GM23248 (cell line): ENCODE results near the gene PHOSPHO2. TPM values are rescaled to one million over a fixed set of nuclear protein-coding genes. Genes with fewer than 3 reads are reported as not detected.
"Not testable (repeated sequence)": the region's sequence is repeated elsewhere in the genome, so short reads cannot be mapped to it uniquely, and the experiment has no call there.

Experiments
- DNase-seq: peaks from one replicate; pipeline ENCODE4 v3.0.0-alpha.2; 2015
- H2AFZ ChIP-seq: fragments of 200-600 bp; sonication (generic); 2 replicates; pipeline ENCODE4 v1.6.1; 2016; ENCODE audit warnings: antibody characterized with exemption
- H3F3A ChIP-seq: fragments of 200-600 bp; sonication (generic); 2 replicates; pipeline ENCODE4 v1.6.1; 2016; ENCODE audit warnings: mild to moderate bottlenecking, antibody characterized with exemption, mixed run types; ENCODE audit not compliant: insufficient read depth
- H3K27ac ChIP-seq: fragments of 200-600 bp; sonication (generic); 2 replicates; pipeline ENCODE4 v1.5.1; 2016; ENCODE audit warnings: mild to moderate bottlenecking
- H3K27me3 ChIP-seq: fragments of 200-600 bp; sonication (generic); replicated peaks from 2 replicates; pipeline ENCODE4 v1.6.1; 2016; ENCODE audit warnings: mild to moderate bottlenecking; ENCODE audit not compliant: insufficient read depth
- H3K36me3 ChIP-seq: fragments of 200-600 bp; sonication (generic); 2 replicates; pipeline ENCODE4 v1.6.1; 2016; ENCODE audit warnings: low read depth, mild to moderate bottlenecking
- H3K4me1 ChIP-seq: fragments of 200-600 bp; sonication (generic); 2 replicates; pipeline ENCODE4 v1.6.1; 2016; ENCODE audit warnings: mild to moderate bottlenecking; ENCODE audit not compliant: insufficient read depth
- H3K4me2 ChIP-seq: fragments of 200-600 bp; sonication (generic); one replicate; pipeline ENCODE4 v1.6.1; 2016; ENCODE audit warnings: mild to moderate bottlenecking; ENCODE audit not compliant: unreplicated experiment
- H3K4me3 ChIP-seq: fragments of 200-600 bp; sonication (generic); 2 replicates; pipeline ENCODE4 v1.5.1; 2016; ENCODE audit warnings: mild to moderate bottlenecking
- H3K79me2 ChIP-seq: fragments of 200-600 bp; sonication (generic); 2 replicates; pipeline ENCODE4 v1.6.1; 2016; ENCODE audit warnings: mild to moderate bottlenecking; ENCODE audit not compliant: insufficient read depth
- H3K9ac ChIP-seq: fragments of 200-600 bp; sonication (generic); 2 replicates; pipeline ENCODE4 v1.6.1; 2016; ENCODE audit warnings: mild to moderate bottlenecking
- H3K9me2 ChIP-seq: fragments of 200-600 bp; sonication (generic); 2 replicates; pipeline ENCODE4 v1.6.1; 2016; ENCODE audit warnings: mixed run types, mild to moderate bottlenecking, moderate library complexity; ENCODE audit not compliant: insufficient read depth
- H3K9me3 ChIP-seq: fragments of 200-600 bp; sonication (generic); one replicate; pipeline ENCODE4 v1.6.1; 2017; ENCODE audit warnings: low read depth
- H4K20me1 ChIP-seq: fragments of 200-600 bp; sonication (generic); 2 replicates; pipeline ENCODE4 v1.6.0; 2016; ENCODE audit not compliant: insufficient read depth
- EZH2 ChIP-seq: fragments of 200-600 bp; sonication (generic); IDR thresholded peaks from 2 replicates; pipeline ENCODE4 v1.6.1; 2018; ENCODE audit warnings: antibody characterized with exemption, mild to moderate bottlenecking; ENCODE audit not compliant: insufficient read depth, poor library complexity, severe bottlenecking
- EZH2phosphoT487 ChIP-seq: fragments of 200-600 bp; sonication (generic); IDR thresholded peaks from 2 replicates; pipeline ENCODE4 v1.6.1; 2018; ENCODE audit warnings: antibody characterized with exemption, moderate library complexity, mild to moderate bottlenecking, low read depth; ENCODE audit not compliant: insufficient read depth
- WGBS, 2 experiments: methylation state at CpG; one replicate each; pipeline ENCODE4 v1.1.6; 2015 to 2017; ENCODE audit warnings: low lambda C conversion rate in 2 of 2, low coverage in 1 of 2; ENCODE audit errors: missing lambda C conversion rate in 2 of 2; 5-methylcytosine and 5-hydroxymethylcytosine counted together
- in situ Hi-C: fragments of 300-500 bp; cut with MboI; formaldehyde crosslinking; loops from 2 replicates; pipeline ENCODE4 v1.15.0; 2020
- polyA plus RNA-seq: library from polyadenylated mRNA; unstranded; fragments of >200 nt; fragmentation: Nextera tagmentation; extraction: Ambion mirVana; gene quantifications from 2 replicates; pipeline ENCODE4 v1.2.1, GENCODE V29; 2016
- total RNA-seq: library from RNA; depleted of rRNA; stranded (reverse); fragments of >200 nt; shearing (Covaris generic); gene quantifications from 2 replicates; pipeline ENCODE4 v1.2.3, GENCODE V29; 2014

Gene PHOSPHO2
- total and polyA plus RNA-seq, 2 experiments from 2014 or later = 0.86 to 3.6 TPM

GRCh38 chr2:169692718-169693117, 1.6 kb upstream of the PHOSPHO2 start:
- peaks cover 12% of the 10 kb centered on the region; the same call in 1 of the 2 replicates for H3K4me1 ChIP-seq
- TF ChIP-seq EZH2 (no peak), EZH2phosphoT487 (no peak)
- H3K27me3 ChIP-seq = no peaks in the 10 kb centered on the region
- H3K9me2 ChIP-seq = no peaks in the 10 kb centered on the region
- H3K9ac ChIP-seq = no peak overlapping the region
- in situ Hi-C loops = no loop called here
- no peak for DNase-seq
- no peak overlapping the region for H2AFZ ChIP-seq
- H3K9me3 ChIP-seq = no peaks in the 10 kb centered on the region
- no peaks in the 10 kb centered on the region for H3F3A ChIP-seq
- H3K4me3 ChIP-seq = no peak overlapping the region
- no peak overlapping the region for H3K4me2 ChIP-seq
- H3K79me2 ChIP-seq = no peaks in the 10 kb centered on the region
- H3K27ac ChIP-seq = no peak overlapping the region
- H3K36me3 ChIP-seq = no peaks in the 10 kb centered on the region
- H4K20me1 ChIP-seq = no peaks in the 10 kb centered on the region
- WGBS, 2 experiments = 3% methylated on average over 3 of the region's 3 CpGs

DNA sequence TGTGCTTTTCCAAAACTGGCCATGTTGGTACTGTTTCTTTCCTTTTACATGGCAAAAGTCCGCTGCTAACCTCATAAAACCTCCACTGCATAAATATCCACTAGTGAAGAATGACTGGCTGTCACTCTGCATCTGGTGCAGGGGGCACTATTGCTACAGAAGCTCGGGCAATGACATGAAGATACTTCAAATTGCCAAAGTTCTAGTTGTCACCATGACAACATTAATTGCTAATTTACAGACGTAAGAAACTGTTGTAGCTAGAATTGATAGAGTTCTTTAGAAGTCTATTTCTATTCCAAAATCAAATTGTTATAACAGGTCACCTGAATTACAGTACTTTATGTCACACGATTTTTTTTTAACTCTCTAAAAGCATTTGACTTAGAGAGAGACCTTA, 909 bp upstream of the PHOSPHO2 start:
- H2AFZ ChIP-seq = peak overlapping the region; percentile 94
- H3F3A ChIP-seq = no peaks in the 10 kb centered on the region
- peaks cover 12% of the 10 kb centered on the region; the same call in 1 of the 2 replicates for H3K4me1 ChIP-seq
- peak overlapping the region; percentile 98 for H3K9ac ChIP-seq
- in situ Hi-C loops = no loop called here
- no peaks in the 10 kb centered on the region for H3K9me3 ChIP-seq
- H4K20me1 ChIP-seq = no peaks in the 10 kb centered on the region
- WGBS, 2 experiments = 9 to 12% methylated on average over 4 of the region's 4 CpGs
- H3K9me2 ChIP-seq = no peaks in the 10 kb centered on the region
- H3K36me3 ChIP-seq = no peaks in the 10 kb centered on the region
- DNase-seq = peak; percentile 32
- peak overlapping the region; percentile 81 for H3K4me2 ChIP-seq
- H3K27me3 ChIP-seq = no peaks in the 10 kb centered on the region
- H3K4me3 ChIP-seq = peak overlapping the region; percentile 90
- no peak for TF ChIP-seq EZH2phosphoT487
- no peaks in the 10 kb centered on the region for H3K79me2 ChIP-seq
- peak overlapping the region; percentile 85 for H3K27ac ChIP-seq

DNA sequence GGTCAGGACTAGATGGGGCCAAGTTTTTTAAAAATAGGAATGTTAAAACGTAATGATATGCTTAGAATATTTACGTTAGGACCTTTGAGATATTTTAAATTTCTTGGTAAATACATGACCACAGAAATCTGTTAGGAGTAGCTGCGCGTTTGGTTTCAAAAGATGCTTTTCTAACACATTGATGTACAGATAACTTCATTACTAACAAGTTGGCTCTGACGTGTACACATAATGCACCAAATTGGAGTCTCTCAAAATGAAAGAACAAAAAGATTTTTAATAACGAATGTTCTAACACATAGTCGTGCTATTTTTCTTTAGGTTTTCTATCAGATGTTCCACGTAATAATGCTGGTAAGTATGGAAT, 608 bp downstream of the PHOSPHO2 start:
- Histone ChIP-seq H3K27ac (peak overlapping the region; percentile 85), H3K9me2 (no peaks in the 10 kb centered on the region), H3K4me1 (peaks cover 12% of the 10 kb centered on the region; the same call in 1 of the 2 replicates), H3K4me2 (peak overlapping the region; percentile 81), H3K27me3 (no peaks in the 10 kb centered on the region), H3K9me3 (no peaks in the 10 kb centered on the region), H3K79me2 (no peaks in the 10 kb centered on the region), H3K9ac (peak overlapping the region; percentile 98), H3K4me3 (peak overlapping the region; percentile 90), H2AFZ (peak overlapping the region; percentile 94), H4K20me1 (no peaks in the 10 kb centered on the region), H3K36me3 (no peaks in the 10 kb centered on the region), H3F3A (no peaks in the 10 kb centered on the region)
- in situ Hi-C loops = no loop called here
- TF ChIP-seq EZH2phosphoT487 = no peak
- WGBS, 2 experiments = 30% methylated on average over 8 of the region's 8 CpGs
- DNase-seq = peak; percentile 34

- no peaks in the 10 kb centered on the region for H3F3A ChIP-seq
Measured at GRCh38 chr2:169696381-169696780, 2.1 kb downstream of the PHOSPHO2 start.

GRCh38 chr2:169699173-169699572, 4.9 kb downstream of the PHOSPHO2 start:
- H3K9me3 ChIP-seq, H3K27ac ChIP-seq, in situ Hi-C loops, H3K36me3 ChIP-seq, H2AFZ ChIP-seq, H3K9me2 ChIP-seq, DNase-seq, H3K9ac ChIP-seq, H4K20me1 ChIP-seq, H3K27me3 ChIP-seq, H3K4me1 ChIP-seq, H3F3A ChIP-seq, H3K4me2 ChIP-seq, H3K79me2 ChIP-seq, H3K4me3 ChIP-seq: not testable (repeated sequence)
- 50 to 63% methylated on average over 2 of the region's 2 CpGs for WGBS, 2 experiments

More at GRCh38 chr2:169696381-169696780, 2.1 kb downstream of the PHOSPHO2 start:
- in situ Hi-C loops = no loop called here
- no peaks in the 10 kb centered on the region for H3K36me3 ChIP-seq
- H3K9ac ChIP-seq = no peak overlapping the region
- TF ChIP-seq EZH2 = no peak
- no peaks in the 10 kb centered on the region for H3K9me3 ChIP-seq
- H3K79me2 ChIP-seq = no peaks in the 10 kb centered on the region
- no peak overlapping the region for H2AFZ ChIP-seq
- no peaks in the 10 kb centered on the region for H3K27me3 ChIP-seq
- H3K27ac ChIP-seq = no peak overlapping the region
- H4K20me1 ChIP-seq = no peaks in the 10 kb centered on the region
- no peak for DNase-seq
- H3K4me1 ChIP-seq = peaks cover 12% of the 10 kb centered on the region; the same call in 1 of the 2 replicates
- H3K9me2 ChIP-seq = no peaks in the 10 kb centered on the region
- no peak overlapping the region for H3K4me2 ChIP-seq
- H3K4me3 ChIP-seq = no peak overlapping the region
